GM23338 (cell line): ENCODE results near the gene DMRT3.

Experiments used
- CREB1 ChIP-seq: fragments of 250-450 bp; sonication (Bioruptor Pico); IDR thresholded peaks from 2 replicates; pipeline ENCODE4 v1.5.0; 2020; ENCODE audit warnings: low read depth, mild to moderate bottlenecking, moderate library complexity
- CTCF ChIP-seq, 2 experiments: fragments of 200-600 bp in 1 of 2; sonication (generic) in 1 of 2; conservative IDR thresholded peaks; 2 replicates each; pipeline versions ENCODE4 v1.5.1 to v1.6.1; 2016 to 2017; ENCODE audit warnings: antibody characterized with exemption in 2 of 2, low read depth in 2 of 2, mild to moderate bottlenecking in 2 of 2, moderate library complexity in 1 of 2
- EZH2 ChIP-seq: fragments of 200-600 bp; sonication (generic); IDR thresholded peaks from one replicate; pipeline ENCODE4 v1.8.0; 2017; ENCODE audit warnings: antibody characterized with exemption, mild to moderate bottlenecking, low read depth; ENCODE audit not compliant: unreplicated experiment
- EZH2phosphoT487 ChIP-seq: fragments of 200-600 bp; sonication (generic); IDR thresholded peaks from one replicate; pipeline ENCODE4 v1.8.1; 2018; ENCODE audit warnings: antibody characterized with exemption; ENCODE audit not compliant: unreplicated experiment
- JUNB ChIP-seq: IDR thresholded peaks from one replicate; pipeline ENCODE4 v1.6.1; 2016; ENCODE audit warnings: antibody characterized with exemption; ENCODE audit not compliant: unreplicated experiment
- NANOG ChIP-seq: IDR thresholded peaks from 2 replicates; pipeline ENCODE4 v1.6.1; 2016; ENCODE audit warnings: antibody characterized with exemption, borderline replicate concordance
- POLR2AphosphoS5 ChIP-seq: IDR thresholded peaks from 2 replicates; pipeline ENCODE4 v1.6.1; 2016; ENCODE audit warnings: antibody characterized with exemption, low read depth
- REST ChIP-seq: IDR thresholded peaks from one replicate; pipeline ENCODE4 v1.6.1; 2018; ENCODE audit warnings: antibody characterized with exemption; ENCODE audit not compliant: unreplicated experiment
- STAT1 ChIP-seq: IDR thresholded peaks from one replicate; pipeline ENCODE4 v1.6.1; 2016; ENCODE audit warnings: antibody characterized with exemption; ENCODE audit not compliant: unreplicated experiment
- ZNF114 ChIP-seq: fragments of 250-450 bp; sonication (Bioruptor Pico); IDR thresholded peaks from 2 replicates; pipeline ENCODE4 v1.5.0; 2020; ENCODE audit warnings: mild to moderate bottlenecking, moderate library complexity
- ZNF331 ChIP-seq: fragments of 250-450 bp; sonication (Bioruptor Pico); IDR thresholded peaks from 2 replicates; pipeline ENCODE4 v1.5.0; 2020; ENCODE audit warnings: low read depth, mild to moderate bottlenecking, moderate library complexity
- TF ChIP-seq, protein P1 (sequence below): IDR thresholded peaks from 2 replicates; pipeline ENCODE4 v1.6.1; 2016; ENCODE audit warnings: antibody characterized with exemption
- TF ChIP-seq, protein P2 (sequence below): fragments of 250-450 bp; sonication (Bioruptor Pico); IDR thresholded peaks from 2 replicates; pipeline ENCODE4 v1.5.0; 2020; ENCODE audit warnings: mild to moderate bottlenecking, moderate library complexity

GRCh38 chr9:959914-960313 lies 16.5 kb upstream of the DMRT3 start:
- no peak for TF ChIP-seq POLR2AphosphoS5
- TF ChIP-seq CTCF (conservative IDR thresholded peaks at IDR 0.05; ENCODE audit: low read depth in 2 of 2): no peak
- TF ChIP-seq CREB1: no peak
- no peak for TF ChIP-seq EZH2phosphoT487
- TF ChIP-seq, protein P1, sequence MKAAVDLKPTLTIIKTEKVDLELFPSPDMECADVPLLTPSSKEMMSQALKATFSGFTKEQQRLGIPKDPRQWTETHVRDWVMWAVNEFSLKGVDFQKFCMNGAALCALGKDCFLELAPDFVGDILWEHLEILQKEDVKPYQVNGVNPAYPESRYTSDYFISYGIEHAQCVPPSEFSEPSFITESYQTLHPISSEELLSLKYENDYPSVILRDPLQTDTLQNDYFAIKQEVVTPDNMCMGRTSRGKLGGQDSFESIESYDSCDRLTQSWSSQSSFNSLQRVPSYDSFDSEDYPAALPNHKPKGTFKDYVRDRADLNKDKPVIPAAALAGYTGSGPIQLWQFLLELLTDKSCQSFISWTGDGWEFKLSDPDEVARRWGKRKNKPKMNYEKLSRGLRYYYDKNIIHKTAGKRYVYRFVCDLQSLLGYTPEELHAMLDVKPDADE: no peak
- TF ChIP-seq REST: no peak
- TF ChIP-seq EZH2: no peak
- TF ChIP-seq STAT1: no peak
- no peak for TF ChIP-seq ZNF331 (CRISPR knock-in tag)
- TF ChIP-seq JUNB: no peak
- TF ChIP-seq, protein P2, sequence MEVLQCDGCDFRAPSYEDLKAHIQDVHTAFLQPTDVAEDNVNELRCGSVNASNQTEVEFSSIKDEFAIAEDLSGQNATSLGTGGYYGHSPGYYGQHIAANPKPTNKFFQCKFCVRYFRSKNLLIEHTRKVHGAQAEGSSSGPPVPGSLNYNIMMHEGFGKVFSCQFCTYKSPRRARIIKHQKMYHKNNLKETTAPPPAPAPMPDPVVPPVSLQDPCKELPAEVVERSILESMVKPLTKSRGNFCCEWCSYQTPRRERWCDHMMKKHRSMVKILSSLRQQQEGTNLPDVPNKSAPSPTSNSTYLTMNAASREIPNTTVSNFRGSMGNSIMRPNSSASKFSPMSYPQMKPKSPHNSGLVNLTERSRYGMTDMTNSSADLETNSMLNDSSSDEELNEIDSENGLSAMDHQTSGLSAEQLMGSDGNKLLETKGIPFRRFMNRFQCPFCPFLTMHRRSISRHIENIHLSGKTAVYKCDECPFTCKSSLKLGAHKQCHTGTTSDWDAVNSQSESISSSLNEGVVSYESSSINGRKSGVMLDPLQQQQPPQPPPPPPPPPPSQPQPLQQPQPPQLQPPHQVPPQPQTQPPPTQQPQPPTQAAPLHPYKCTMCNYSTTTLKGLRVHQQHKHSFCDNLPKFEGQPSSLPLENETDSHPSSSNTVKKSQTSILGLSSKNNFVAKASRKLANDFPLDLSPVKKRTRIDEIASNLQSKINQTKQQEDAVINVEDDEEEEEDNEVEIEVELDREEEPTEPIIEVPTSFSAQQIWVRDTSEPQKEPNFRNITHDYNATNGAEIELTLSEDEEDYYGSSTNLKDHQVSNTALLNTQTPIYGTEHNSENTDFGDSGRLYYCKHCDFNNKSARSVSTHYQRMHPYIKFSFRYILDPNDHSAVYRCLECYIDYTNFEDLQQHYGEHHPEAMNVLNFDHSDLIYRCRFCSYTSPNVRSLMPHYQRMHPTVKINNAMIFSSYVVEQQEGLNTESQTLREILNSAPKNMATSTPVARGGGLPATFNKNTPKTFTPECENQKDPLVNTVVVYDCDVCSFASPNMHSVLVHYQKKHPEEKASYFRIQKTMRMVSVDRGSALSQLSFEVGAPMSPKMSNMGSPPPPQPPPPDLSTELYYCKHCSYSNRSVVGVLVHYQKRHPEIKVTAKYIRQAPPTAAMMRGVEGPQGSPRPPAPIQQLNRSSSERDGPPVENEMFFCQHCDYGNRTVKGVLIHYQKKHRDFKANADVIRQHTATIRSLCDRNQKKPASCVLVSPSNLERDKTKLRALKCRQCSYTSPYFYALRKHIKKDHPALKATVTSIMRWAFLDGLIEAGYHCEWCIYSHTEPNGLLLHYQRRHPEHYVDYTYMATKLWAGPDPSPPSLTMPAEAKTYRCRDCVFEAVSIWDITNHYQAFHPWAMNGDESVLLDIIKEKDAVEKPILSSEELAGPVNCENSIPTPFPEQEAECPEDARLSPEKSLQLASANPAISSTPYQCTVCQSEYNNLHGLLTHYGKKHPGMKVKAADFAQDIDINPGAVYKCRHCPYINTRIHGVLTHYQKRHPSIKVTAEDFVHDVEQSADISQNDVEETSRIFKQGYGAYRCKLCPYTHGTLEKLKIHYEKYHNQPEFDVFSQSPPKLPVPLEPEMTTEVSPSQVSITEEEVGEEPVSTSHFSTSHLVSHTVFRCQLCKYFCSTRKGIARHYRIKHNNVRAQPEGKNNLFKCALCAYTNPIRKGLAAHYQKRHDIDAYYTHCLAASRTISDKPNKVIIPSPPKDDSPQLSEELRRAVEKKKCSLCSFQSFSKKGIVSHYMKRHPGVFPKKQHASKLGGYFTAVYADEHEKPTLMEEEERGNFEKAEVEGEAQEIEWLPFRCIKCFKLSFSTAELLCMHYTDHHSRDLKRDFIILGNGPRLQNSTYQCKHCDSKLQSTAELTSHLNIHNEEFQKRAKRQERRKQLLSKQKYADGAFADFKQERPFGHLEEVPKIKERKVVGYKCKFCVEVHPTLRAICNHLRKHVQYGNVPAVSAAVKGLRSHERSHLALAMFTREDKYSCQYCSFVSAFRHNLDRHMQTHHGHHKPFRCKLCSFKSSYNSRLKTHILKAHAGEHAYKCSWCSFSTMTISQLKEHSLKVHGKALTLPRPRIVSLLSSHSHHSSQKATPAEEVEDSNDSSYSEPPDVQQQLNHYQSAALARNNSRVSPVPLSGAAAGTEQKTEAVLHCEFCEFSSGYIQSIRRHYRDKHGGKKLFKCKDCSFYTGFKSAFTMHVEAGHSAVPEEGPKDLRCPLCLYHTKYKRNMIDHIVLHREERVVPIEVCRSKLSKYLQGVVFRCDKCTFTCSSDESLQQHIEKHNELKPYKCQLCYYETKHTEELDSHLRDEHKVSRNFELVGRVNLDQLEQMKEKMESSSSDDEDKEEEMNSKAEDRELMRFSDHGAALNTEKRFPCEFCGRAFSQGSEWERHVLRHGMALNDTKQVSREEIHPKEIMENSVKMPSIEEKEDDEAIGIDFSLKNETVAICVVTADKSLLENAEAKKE (CRISPR knock-in tag): no peak
- TF ChIP-seq NANOG: no peak
- no peak for TF ChIP-seq ZNF114 (CRISPR knock-in tag)
